GM12801 (cell line): ENCODE measurements around the gene GIPC2.

Experiments
- CTCF ChIP-seq: IDR thresholded peaks from one replicate; pipeline ENCODE4 v1.5.1; 2011; ENCODE audit warnings: control low read depth; ENCODE audit not compliant: insufficient read length; ENCODE audit errors: extremely low read depth

Gene GIPC2

GRCh38 chr1:78178816-78179215 is 133.1 kb downstream of the GIPC2 start:
- no peak for TF ChIP-seq CTCF

- TF ChIP-seq CTCF: no peak
These were observed 138.8 kb downstream of the GIPC2 start for GRCh38 chr1:78184460-78185072.
